Panc1 (cell line): ENCODE measurements around the gene AMTN.

Source experiments
- CTCF ChIP-seq: fragments of 450-650 bp; IDR thresholded peaks from 2 replicates; pipeline ENCODE4 v1.5.1; 2017; ENCODE audit warnings: mild to moderate bottlenecking
- POLR2AphosphoS5 ChIP-seq: IDR thresholded peaks from 2 replicates; pipeline ENCODE4 v1.6.1; 2012; ENCODE audit warnings: mild to moderate bottlenecking, low read depth, low read length, moderate library complexity
- REST ChIP-seq, 2 experiments: IDR thresholded peaks; 2 replicates each; pipeline ENCODE4 v1.6.1; 2011 to 2012; ENCODE audit warnings: low read depth in 2 of 2, control low read depth in 1 of 2, low read length in 1 of 2, mild to moderate bottlenecking in 1 of 2, moderate library complexity in 1 of 2; ENCODE audit not compliant: insufficient read depth in 1 of 2
- SIN3A ChIP-seq: IDR thresholded peaks from 2 replicates; pipeline ENCODE4 v1.6.1; 2012; ENCODE audit warnings: low read depth, mild to moderate bottlenecking, low read length, moderate library complexity, borderline replicate concordance; ENCODE audit not compliant: insufficient read depth
- TCF7L2 ChIP-seq: IDR thresholded peaks from 2 replicates; pipeline ENCODE4 v1.6.1; 2011; ENCODE audit warnings: mild to moderate bottlenecking, low read depth, low read length, inconsistent platforms

DNA sequence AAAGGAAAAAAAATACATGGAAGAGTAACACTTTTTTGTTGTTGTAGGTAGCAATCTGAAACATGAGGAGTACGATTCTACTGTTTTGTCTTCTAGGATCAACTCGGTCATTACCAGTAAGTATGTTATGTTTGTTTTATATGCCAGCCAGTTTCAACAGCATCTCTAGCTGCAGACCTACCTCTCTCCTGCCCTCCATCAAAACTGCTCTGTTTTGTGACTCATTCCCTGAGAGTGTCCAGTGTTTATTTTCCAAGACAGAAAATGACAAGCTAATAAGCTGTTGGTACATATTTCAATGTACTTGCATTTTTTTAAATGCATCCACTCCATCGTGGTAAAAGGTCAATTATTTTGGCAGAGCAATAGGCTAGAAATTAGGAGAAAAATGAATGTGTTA is 347 bp downstream of the AMTN start:
- TF ChIP-seq CTCF (no peak), TCF7L2 (no peak), POLR2AphosphoS5 (no peak), REST (IDR thresholded peaks at IDR 0.05; ENCODE audit: insufficient read depth in 1 of 2, low read depth in 2 of 2, low read length in 1 of 2) (no peak), SIN3A (no peak)
